Skeletal muscle satellite cell (primary cell): Measurements from ENCODE around the gene MATK.

Experiments used
- H3K27me3 ChIP-seq: 2 replicates; pipeline ENCODE4 v1.7.0; 2013; ENCODE audit warnings: low read length; ENCODE audit not compliant: control insufficient read depth, insufficient read depth
- H3K36me3 ChIP-seq: 2 replicates; pipeline ENCODE4 v1.7.0; 2013; ENCODE audit warnings: mild to moderate bottlenecking, control low read depth, low read length; ENCODE audit not compliant: insufficient read depth
- H3K4me1 ChIP-seq: 2 replicates; pipeline ENCODE4 v1.7.0; 2013; ENCODE audit warnings: low read length; ENCODE audit not compliant: control insufficient read depth, insufficient read depth
- H3K4me2 ChIP-seq: 2 replicates; pipeline ENCODE4 v1.7.0; 2013; ENCODE audit warnings: mild to moderate bottlenecking, low read length
- H3K4me3 ChIP-seq: 2 replicates; pipeline ENCODE4 v1.7.0; 2013; ENCODE audit warnings: low read length
- H3K9ac ChIP-seq: 2 replicates; pipeline ENCODE4 v1.7.0; 2013; ENCODE audit warnings: mild to moderate bottlenecking, low read depth, low read length, moderate library complexity
- H3K9me3 ChIP-seq: replicated peaks from 2 replicates; pipeline ENCODE4 v1.7.0; 2013; ENCODE audit warnings: mild to moderate bottlenecking, control low read depth, low read length

MATK gene

DNA sequence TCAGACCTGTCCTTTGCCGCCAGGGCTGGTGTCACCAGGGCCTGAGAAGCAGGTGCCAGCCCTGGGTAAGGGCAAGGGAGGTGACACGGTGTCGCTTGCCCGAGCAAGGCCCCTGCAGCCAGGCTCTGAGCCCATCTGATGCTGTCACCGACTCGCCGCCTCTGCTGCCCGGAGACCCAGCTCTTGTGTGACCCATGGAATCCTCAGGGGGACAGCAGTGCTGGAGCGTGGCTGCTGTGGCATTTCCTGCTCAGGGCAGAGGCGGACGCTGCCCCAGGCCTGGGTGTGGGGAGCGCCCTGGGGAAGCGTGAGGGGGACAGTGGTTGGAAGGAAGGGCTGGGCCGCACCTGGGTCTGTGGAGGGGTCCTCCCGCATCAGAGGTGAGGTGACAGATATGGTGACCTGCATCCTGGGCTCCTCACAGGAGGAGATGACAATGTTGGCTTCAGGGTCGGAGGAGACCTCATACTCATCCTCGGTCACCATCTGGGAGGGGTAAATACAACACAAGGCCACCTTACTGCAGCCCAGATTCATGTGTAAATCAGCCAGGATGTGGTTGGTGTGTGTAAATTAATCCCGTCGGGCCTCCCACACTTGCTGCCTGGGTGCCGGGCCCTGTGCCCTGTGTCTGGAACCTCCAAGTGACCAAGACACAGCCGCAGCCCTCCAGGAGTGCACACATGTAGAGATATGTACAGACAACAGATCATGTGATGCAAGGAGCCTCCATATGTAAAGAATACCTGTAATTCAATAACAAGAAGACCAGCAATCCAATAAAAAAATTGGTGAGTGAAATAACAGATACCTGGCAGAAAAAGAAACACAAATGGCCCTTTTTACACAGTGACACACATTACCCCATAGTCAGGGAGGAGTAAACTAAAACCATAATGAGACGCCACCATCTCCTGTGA lies 27.6 kb upstream of the MATK start:
- Histone ChIP-seq H3K4me2 (no peak overlapping the region), H3K9me3 (no peaks in the 10 kb centered on the region), H3K4me3 (no peak overlapping the region), H3K4me1 (no peaks in the 10 kb centered on the region), H3K9ac (no peak overlapping the region), H3K36me3 (no peaks in the 10 kb centered on the region), H3K27me3 (peaks cover 11% of the 10 kb centered on the region)

DNA sequence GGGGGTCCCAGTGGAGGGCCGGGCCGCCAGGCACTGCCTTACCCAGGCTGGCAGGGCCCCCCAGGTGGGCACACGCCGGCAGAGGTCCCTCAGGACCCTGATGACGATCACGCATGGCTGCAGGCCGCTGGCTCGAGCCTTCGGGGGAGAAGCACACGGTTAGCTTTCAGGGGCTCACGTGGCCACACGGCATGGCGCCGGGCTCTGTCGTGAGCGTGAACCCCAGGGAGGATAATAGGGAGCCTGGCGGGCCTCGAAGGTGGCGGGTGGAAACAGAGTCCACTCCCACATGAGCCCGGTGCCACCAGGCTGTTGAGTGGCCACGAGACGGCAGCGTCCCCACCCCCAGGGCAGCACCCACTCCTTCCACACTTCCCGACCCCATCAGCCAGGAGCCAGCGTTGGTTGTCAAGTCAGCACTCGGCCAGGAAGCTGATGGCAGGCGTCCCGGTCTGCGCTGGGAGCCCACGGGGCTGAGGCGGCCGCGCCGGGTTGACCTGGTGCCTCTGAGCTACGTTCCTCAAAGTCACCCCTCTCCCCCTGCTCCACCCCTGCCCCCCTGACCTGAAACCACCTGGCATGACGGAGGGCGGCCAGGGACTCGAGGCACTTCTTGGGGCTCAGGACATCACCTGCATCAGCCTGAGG lies 24.7 kb upstream of the MATK start:
- no peak overlapping the region for H3K4me3 ChIP-seq
- no peaks in the 10 kb centered on the region for H3K36me3 ChIP-seq
- H3K4me2 ChIP-seq: no peak overlapping the region
- H3K9me3 ChIP-seq: no peaks in the 10 kb centered on the region
- H3K4me1 ChIP-seq: no peaks in the 10 kb centered on the region
- H3K9ac ChIP-seq: no peak overlapping the region
- H3K27me3 ChIP-seq: no peaks in the 10 kb centered on the region

DNA sequence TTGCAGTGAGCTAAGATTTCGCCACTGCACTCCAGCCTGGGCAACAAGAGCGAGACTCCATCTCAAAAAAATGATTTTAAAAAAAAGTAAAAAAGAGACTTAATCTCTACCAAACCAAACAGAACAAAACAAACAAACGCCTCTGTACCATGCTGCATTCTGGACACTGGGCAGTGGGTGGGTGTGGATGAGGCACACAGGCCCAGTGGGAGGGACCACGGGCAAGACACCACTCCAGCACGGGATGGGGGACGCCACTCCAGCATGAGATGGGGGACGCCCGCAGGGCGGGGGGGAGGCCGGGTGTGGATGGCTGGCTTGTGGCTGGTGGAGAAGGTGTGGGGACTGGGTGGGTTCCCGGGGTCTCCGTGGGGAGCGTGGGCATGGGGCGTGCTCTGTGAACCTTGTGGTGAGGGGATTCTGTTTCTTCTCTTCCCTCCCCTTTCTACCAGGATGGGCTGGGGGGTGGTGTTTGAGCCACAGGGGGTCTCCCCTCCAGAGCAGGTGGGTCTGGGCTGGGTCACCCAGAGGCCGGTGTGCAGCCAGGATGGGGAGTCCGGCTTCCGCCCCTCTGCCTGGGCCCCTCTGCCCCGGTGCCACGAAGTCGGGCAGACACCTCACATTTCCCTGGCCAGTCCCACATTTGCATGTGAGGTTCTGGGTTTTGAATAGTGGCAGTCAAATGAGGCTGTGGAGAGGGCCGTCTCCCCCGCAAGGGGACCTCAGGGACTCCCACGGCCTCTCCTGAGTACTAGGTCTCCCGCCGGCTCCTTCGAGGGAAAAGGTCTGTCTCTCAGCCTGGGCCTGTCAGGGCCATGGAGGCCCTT lies 23.9 kb upstream of the MATK start:
- no peak overlapping the region for H3K4me2 ChIP-seq
- H3K27me3 ChIP-seq: peaks cover 3% of the 10 kb centered on the region
- H3K9ac ChIP-seq: no peak overlapping the region
- H3K9me3 ChIP-seq: no peaks in the 10 kb centered on the region
- H3K4me3 ChIP-seq: no peak overlapping the region
- no peaks in the 10 kb centered on the region for H3K4me1 ChIP-seq
- H3K36me3 ChIP-seq: no peaks in the 10 kb centered on the region

DNA sequence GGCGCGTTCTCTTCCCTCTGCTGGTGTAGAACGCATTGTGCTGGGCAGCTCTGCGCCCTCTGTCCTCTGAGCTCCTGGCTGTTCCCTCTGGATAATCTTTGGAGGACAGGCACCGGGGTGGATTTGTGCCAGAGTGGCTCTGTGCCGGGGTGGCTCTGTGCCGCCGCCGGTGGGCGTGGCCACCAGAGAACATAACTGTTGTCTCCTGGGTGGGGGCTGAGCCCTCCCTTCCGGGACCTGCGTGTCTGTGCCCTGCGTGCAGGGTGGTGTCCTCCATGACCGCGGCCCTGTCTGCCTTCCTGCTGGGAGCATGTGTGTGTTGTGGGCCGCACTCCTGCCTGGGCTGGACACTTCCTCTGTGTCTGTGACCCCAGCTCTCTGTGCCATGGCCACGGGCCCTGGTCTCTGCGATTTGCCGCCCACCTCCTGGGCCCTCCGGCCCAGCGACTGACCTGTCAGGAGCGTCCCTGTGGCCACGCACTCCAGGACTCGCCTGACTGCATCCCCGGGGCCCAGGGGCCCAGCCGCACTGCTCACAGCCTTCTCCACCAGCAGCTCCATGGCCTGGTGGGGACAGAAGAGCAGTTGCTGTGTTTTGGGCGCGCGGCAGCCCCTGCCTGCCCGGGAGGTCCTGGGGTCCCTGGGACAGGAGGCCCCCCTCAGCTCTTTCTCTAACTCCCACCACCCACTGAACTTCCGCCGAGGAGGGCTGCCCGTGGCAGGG lies 22.4 kb upstream of the MATK start:
- Histone ChIP-seq H3K4me3 (no peak overlapping the region), H3K9me3 (no peaks in the 10 kb centered on the region), H3K4me1 (no peaks in the 10 kb centered on the region), H3K4me2 (no peak overlapping the region), H3K27me3 (peaks cover 12% of the 10 kb centered on the region), H3K9ac (no peak overlapping the region), H3K36me3 (no peaks in the 10 kb centered on the region)

DNA sequence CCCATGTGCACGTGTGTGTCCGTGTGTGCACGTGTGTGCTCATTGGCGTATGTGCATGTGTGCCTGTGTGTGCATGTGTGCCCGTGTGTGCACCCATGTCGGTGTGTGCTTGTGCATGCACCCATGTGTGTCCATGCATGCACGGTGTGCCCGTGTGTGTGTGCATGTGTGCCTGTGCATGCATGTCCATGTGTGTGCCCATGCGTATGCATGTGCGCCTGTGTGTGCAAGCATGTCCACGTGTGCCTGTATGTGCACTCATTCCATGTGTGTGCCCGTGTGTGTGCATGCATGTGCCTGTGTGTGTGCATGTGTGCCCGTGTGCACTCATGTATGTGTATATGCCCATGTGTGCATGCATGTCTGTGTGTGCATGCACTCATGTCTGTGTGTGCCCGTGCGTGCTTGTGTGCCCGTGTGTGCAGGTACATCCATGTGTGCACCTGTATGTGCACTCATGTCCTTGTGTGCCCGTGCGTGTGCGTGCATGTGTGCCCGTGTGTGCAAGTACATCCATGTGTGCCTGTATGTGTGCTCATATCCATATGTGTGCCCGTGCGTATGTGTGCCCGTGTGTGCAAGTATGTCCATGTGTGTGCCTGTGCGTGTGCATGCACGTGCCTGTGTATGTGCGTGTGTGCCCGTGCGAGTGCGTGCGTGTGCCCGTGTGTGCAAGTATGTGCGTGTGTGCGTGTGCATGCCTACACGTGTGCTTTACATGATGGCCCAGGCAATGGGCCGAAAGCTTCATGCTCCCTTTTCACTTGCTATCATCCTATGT lies 21.6 kb upstream of the MATK start:
- H3K4me3 ChIP-seq: no peak overlapping the region
- H3K4me2 ChIP-seq: no peak overlapping the region
- H3K27me3 ChIP-seq: peaks cover 14% of the 10 kb centered on the region
- no peaks in the 10 kb centered on the region for H3K4me1 ChIP-seq
- H3K9me3 ChIP-seq: no peaks in the 10 kb centered on the region
- no peaks in the 10 kb centered on the region for H3K36me3 ChIP-seq
- no peak overlapping the region for H3K9ac ChIP-seq

DNA sequence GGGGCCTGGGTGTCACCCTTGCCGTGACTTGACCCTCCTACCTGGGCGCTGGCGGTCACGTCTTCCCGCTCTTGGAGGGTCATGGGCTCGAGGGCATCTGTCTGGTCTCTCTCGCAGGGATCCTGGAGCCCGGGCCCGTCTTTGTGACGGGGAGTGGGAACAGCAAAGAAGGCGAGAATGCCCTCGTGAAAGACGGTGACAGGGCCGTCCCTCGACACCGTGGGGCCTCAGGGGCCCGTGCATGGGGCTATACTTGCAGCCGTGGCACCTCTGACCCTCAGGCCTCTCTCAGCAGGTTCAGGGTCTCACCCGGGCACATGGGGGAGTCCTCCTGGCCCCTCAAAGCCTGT lies 20.9 kb upstream of the MATK start:
- Histone ChIP-seq H3K9ac (no peak overlapping the region), H3K4me3 (no peak overlapping the region), H3K36me3 (no peaks in the 10 kb centered on the region), H3K9me3 (no peaks in the 10 kb centered on the region), H3K4me2 (no peak overlapping the region), H3K4me1 (no peaks in the 10 kb centered on the region), H3K27me3 (peaks cover 20% of the 10 kb centered on the region)

DNA sequence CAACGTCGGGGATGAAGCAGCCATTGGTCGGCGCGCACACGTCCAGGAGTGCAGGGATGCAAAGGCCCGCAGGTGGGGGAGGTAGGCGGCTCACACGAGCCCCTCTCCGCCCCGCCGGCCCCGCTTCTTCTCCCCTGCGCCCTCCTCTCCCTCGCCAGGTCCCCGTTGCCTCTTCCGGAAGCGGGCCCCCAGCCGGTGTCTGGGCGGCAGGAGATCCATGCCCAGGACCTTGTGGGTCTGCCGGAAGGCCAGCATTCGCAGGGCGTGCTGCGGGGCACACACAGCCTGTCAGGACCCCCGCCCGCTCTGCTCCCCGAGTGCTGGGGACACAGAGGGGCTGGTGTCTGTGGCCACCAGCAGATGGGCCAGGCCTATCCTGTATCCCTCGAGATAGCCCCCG lies 19.7 kb upstream of the MATK start:
- Histone ChIP-seq H3K4me2 (no peak overlapping the region), H3K9me3 (no peaks in the 10 kb centered on the region), H3K9ac (no peak overlapping the region), H3K4me1 (peaks cover 7% of the 10 kb centered on the region), H3K36me3 (no peaks in the 10 kb centered on the region), H3K27me3 (peaks cover 32% of the 10 kb centered on the region), H3K4me3 (no peak overlapping the region)

DNA sequence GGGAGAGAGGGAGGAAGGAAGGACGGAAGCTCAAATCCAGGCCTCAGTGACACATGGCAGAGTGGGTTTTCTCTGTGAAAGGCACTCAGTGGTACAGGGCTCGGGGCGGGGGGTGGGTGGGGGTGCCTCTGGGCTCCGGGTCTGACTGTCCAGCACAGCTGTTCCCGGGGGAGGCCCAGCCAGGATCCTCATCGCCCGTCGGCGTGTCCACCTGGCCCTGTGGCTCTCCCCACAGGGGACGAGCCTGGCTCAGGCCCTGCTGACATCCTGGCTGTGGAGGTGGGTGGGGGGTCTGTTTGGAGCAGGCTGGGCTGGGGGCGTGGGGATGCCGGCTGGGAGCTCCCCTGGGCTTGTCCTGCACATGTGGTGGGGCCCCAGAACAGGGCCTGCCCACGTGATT lies 18.2 kb upstream of the MATK start:
- Histone ChIP-seq H3K27me3 (peaks cover 36% of the 10 kb centered on the region), H3K4me3 (no peak overlapping the region), H3K9me3 (no peaks in the 10 kb centered on the region), H3K4me1 (peaks cover 7% of the 10 kb centered on the region), H3K36me3 (no peaks in the 10 kb centered on the region), H3K9ac (no peak overlapping the region), H3K4me2 (no peak overlapping the region)

DNA sequence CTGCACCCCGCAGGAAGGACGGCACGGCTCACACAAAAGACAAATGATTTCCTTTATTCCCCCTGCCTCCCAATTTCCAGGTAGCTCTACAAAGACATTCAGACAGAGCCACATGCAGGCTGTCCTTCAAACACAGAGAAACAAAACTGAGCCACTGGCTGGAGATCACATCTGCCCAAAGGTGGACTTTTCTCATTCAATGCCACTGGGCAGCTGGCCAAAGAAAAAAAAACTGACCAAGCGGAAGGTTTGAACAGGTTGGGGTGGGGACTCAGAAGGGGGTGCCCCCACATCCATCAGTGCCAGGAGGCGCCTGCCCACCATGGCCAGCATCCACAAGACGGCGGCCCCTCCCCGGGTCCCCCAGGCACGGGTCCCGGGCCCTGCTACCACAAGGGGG lies 17.8 kb upstream of the MATK start:
- Histone ChIP-seq H3K4me1 (peaks cover 7% of the 10 kb centered on the region), H3K9ac (no peak overlapping the region), H3K36me3 (no peaks in the 10 kb centered on the region), H3K9me3 (no peaks in the 10 kb centered on the region), H3K4me3 (no peak overlapping the region), H3K27me3 (peaks cover 40% of the 10 kb centered on the region), H3K4me2 (no peak overlapping the region)

DNA sequence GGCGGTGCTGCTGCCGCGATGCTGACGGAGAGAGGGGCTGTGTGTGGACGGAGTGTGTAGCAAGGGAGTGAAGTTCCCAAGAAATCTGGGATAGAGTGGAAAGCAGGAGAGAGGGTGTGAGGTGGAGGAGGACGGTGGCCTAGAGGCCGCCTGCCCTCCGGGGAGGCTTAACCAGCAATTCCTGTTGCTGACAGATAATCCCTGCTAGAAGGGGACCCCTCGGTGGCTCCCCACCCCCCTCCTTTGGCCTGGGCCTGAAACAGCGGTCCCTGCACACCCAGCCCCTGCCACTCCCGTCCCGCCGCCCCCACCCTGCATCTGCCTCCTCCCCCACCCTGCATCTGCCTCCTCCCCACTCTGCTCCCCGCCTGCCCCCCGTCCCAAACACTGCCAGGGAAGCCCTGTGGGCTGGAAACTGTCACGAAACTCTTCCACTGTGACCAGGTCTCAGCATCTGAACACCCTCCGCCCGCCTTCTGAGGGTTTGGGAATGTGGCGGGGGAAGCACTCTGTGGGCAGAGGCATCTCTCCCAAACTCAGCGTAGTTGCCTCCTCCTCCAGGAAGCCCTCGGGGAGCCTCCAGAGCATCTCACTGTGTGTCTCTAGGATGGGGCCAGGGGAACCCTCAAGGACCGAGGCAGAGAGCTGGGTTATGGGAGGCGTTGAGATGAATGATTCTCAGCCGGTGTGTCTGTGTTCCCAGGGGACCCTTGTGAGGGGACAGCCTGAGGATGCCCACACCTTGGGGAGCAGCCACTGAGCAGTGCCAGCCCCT lies 17.1 kb upstream of the MATK start:
- Histone ChIP-seq H3K9me3 (no peaks in the 10 kb centered on the region), H3K9ac (no peak overlapping the region), H3K27me3 (peaks cover 41% of the 10 kb centered on the region), H3K4me1 (peaks cover 7% of the 10 kb centered on the region), H3K36me3 (no peaks in the 10 kb centered on the region), H3K4me2 (no peak overlapping the region), H3K4me3 (no peak overlapping the region)
